Measurements from ENCODE around the gene GNPAT. TPM values are rescaled to one million over a fixed set of nuclear protein-coding genes. Genes with fewer than 3 reads are reported as not detected.

GNPAT gene
- total RNA-seq, 1 experiment from 2014 or later, result 21.8 TPM

DNA sequence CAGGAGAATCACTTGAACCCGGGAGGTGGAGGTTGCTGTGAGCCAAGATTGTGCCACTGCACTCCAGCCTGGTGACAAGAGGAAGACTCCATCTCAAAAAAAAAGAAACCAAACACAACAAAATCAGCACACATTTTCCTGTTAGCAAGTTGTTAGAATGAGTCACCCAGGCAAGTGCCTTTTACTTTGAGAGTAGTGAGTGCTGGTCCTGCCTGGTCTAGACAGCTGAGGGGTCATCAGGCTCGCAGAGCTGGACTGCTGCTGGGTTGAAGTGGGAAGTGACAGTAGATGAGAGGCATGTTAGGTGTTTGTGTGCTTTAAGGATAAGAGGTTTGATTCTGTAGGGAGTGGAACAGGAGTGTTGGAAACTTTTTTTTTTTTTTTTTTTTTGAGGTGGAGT, 31.9 kb downstream of the GNPAT start:
- CTCF ChIA-PET, result no interaction called here
- Histone ChIP-seq H3K4me3 (no peak overlapping the region), H3K27me3 (ENCODE audit: insufficient read depth, low read depth) (no peaks in the 10 kb centered on the region), H2AFZ (no peak overlapping the region), H3K9me3 (ENCODE audit: insufficient read depth, low read depth) (no peaks in the 10 kb centered on the region), H3K27ac (no peak overlapping the region), H3K4me1 (replicated peaks; ENCODE audit: insufficient read depth) (no peaks in the 10 kb centered on the region), H4K20me1 (ENCODE audit: insufficient read depth) (no peaks in the 10 kb centered on the region), H3K36me3 (ENCODE audit: low read depth) (no peaks in the 10 kb centered on the region; the same call in 1 of the 2 replicates), H3K79me2 (ENCODE audit: low read depth) (no peaks in the 10 kb centered on the region), H3F3A (ENCODE audit: insufficient read depth, low read depth) (no peaks in the 10 kb centered on the region), H3K9me2 (ENCODE audit: insufficient read depth) (no peaks in the 10 kb centered on the region), H3K4me2 (no peak overlapping the region)
- DNase-seq, result no peak
- no TSS peak for BruUV-seq (replicated peaks)
- POLR2A ChIA-PET (ENCODE audit: unreplicated experiment), result no interaction called here
- no peak for TF ChIP-seq EZH2 (IDR thresholded peaks at IDR 0.05; ENCODE audit: low read depth)
- TF ChIP-seq, protein P1, sequence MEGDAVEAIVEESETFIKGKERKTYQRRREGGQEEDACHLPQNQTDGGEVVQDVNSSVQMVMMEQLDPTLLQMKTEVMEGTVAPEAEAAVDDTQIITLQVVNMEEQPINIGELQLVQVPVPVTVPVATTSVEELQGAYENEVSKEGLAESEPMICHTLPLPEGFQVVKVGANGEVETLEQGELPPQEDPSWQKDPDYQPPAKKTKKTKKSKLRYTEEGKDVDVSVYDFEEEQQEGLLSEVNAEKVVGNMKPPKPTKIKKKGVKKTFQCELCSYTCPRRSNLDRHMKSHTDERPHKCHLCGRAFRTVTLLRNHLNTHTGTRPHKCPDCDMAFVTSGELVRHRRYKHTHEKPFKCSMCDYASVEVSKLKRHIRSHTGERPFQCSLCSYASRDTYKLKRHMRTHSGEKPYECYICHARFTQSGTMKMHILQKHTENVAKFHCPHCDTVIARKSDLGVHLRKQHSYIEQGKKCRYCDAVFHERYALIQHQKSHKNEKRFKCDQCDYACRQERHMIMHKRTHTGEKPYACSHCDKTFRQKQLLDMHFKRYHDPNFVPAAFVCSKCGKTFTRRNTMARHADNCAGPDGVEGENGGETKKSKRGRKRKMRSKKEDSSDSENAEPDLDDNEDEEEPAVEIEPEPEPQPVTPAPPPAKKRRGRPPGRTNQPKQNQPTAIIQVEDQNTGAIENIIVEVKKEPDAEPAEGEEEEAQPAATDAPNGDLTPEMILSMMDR (conservative IDR thresholded peaks at IDR 0.05), result no peak
- intact Hi-C loops (cut with micrococcal nuclease; ENCODE audit: unreplicated experiment), result no loop called here

- TF ChIP-seq, protein P1 (conservative IDR thresholded peaks at IDR 0.05), result no peak
- no peak for TF ChIP-seq EZH2 (IDR thresholded peaks at IDR 0.05; ENCODE audit: low read depth)
- BruUV-seq (replicated peaks), result no TSS peak
- intact Hi-C loops (cut with micrococcal nuclease; ENCODE audit: unreplicated experiment), result no loop called here
- Histone ChIP-seq H2AFZ (no peak overlapping the region), H4K20me1 (ENCODE audit: insufficient read depth) (no peaks in the 10 kb centered on the region), H3K36me3 (ENCODE audit: low read depth) (no peaks in the 10 kb centered on the region), H3K4me3 (no peak overlapping the region), H3K79me2 (ENCODE audit: low read depth) (no peaks in the 10 kb centered on the region), H3K9me2 (ENCODE audit: insufficient read depth) (no peaks in the 10 kb centered on the region), H3K27me3 (ENCODE audit: insufficient read depth, low read depth) (no peaks in the 10 kb centered on the region), H3K9me3 (ENCODE audit: insufficient read depth, low read depth) (no peaks in the 10 kb centered on the region), H3K4me1 (replicated peaks; ENCODE audit: insufficient read depth) (no peaks in the 10 kb centered on the region), H3K4me2 (no peak overlapping the region), H3F3A (ENCODE audit: insufficient read depth, low read depth) (no peaks in the 10 kb centered on the region), H3K27ac (no peak overlapping the region)
- ChIA-PET CTCF (no interaction called here), POLR2A (ENCODE audit: unreplicated experiment) (no interaction called here)
- DNase-seq, result no peak
Measured at GRCh38 chr1:231274119-231274825, 33.3 kb downstream of the GNPAT start.

DNA sequence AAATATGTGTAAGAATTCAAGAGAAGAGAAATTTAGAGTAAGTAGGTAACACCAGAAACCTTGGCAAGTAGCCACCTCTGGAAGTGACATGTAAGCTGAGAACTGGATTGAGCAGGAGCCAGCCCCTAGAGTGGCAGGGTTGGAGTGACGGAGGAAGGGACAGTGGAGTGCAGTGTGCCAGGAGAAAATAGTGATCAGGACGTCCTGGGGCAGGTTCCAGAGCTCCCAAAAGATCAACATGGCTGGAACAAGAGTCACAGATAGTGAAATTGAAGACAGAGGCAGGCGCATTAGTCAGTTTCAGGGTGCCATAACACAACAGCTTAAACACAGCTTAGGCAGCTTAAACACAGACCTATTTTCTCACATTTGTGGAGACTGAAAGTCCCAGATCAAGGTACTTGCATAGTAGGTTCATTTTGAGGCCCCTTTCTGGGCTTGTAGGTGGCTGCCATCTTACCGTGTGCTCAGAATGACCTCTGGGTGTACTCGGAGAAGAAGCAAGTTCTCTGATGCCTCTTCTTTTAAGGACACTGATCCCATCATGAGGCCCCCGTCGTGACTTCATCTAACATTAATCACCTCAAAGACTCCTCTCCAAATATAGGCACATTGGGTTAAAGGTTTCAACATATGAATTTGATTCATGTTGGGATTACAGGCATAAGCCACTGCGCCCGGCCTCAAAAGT, 37.2 kb downstream of the GNPAT start:
- no TSS peak for BruUV-seq (replicated peaks)
- POLR2A ChIA-PET (ENCODE audit: unreplicated experiment), result no interaction called here
- Histone ChIP-seq H4K20me1 (ENCODE audit: insufficient read depth) (no peaks in the 10 kb centered on the region), H3K27me3 (ENCODE audit: insufficient read depth, low read depth) (no peaks in the 10 kb centered on the region), H3F3A (ENCODE audit: insufficient read depth, low read depth) (no peaks in the 10 kb centered on the region), H3K9me2 (ENCODE audit: insufficient read depth) (no peaks in the 10 kb centered on the region), H3K27ac (no peak overlapping the region), H3K36me3 (ENCODE audit: low read depth) (no peaks in the 10 kb centered on the region), H3K4me2 (no peak overlapping the region), H3K4me1 (replicated peaks; ENCODE audit: insufficient read depth) (no peaks in the 10 kb centered on the region), H3K79me2 (ENCODE audit: low read depth) (no peaks in the 10 kb centered on the region), H2AFZ (no peak overlapping the region), H3K4me3 (no peak overlapping the region), H3K9me3 (ENCODE audit: insufficient read depth, low read depth) (no peaks in the 10 kb centered on the region)
- intact Hi-C loops (cut with micrococcal nuclease; ENCODE audit: unreplicated experiment), result no loop called here
- TF ChIP-seq, protein P1 (conservative IDR thresholded peaks at IDR 0.05), result no peak
- TF ChIP-seq EZH2 (IDR thresholded peaks at IDR 0.05; ENCODE audit: low read depth), result no peak
- CTCF ChIA-PET, result no interaction called here
- no peak for DNase-seq
